ENCODE data around the gene CD27. TPM values are rescaled to one million over a fixed set of nuclear protein-coding genes. Genes with fewer than 3 reads are reported as not detected.

Gene CD27
- 10 to 100 TPM; 21.1 to 42.1 TPM for total RNA-seq

- Mint-ChIP-seq H3K36me3 (ENCODE audit: low read depth) (peaks cover 51% of the 10 kb centered on the region), H3K4me3 (peak within 1 kb of the TSS; percentile 96), H3K27ac (peak within 1 kb of the TSS; percentile 80), H3K9me3 (no peaks in the 10 kb centered on the region), H3K27me3 (no peaks in the 10 kb centered on the region), H3K4me1 (peaks cover 26% of the 10 kb centered on the region)
- peak; percentile 13 for ATAC-seq (replicated peaks)
Observed at GRCh38 chr12:6444704-6445688, at the start of gene CD27. Gene CD27, plus strand, starts transcription at chr12:6444955. Its CDS starts 141 bp downstream, at chr12:6445096.

GRCh38 chr12:6396031-6396430, 48.7 kb upstream of the CD27 start:
- Mint-ChIP-seq H3K27me3 (no peaks in the 10 kb centered on the region), H3K4me3 (no peak overlapping the region), H3K36me3 (ENCODE audit: low read depth) (no peaks in the 10 kb centered on the region), H3K4me1 (no peaks in the 10 kb centered on the region), H3K27ac (no peak overlapping the region), H3K9me3 (no peaks in the 10 kb centered on the region)
- no peak for ATAC-seq (replicated peaks)

- no peak overlapping the region for H3K27ac Mint-ChIP-seq
- H3K4me3 Mint-ChIP-seq: no peak overlapping the region
- no peak for ATAC-seq (replicated peaks)
- no peaks in the 10 kb centered on the region for H3K36me3 Mint-ChIP-seq (ENCODE audit: low read depth)
- H3K9me3 Mint-ChIP-seq: no peaks in the 10 kb centered on the region
- no peaks in the 10 kb centered on the region for H3K4me1 Mint-ChIP-seq
- H3K27me3 Mint-ChIP-seq: no peaks in the 10 kb centered on the region
Observed at GRCh38 chr12:6399884-6400644, 44.7 kb upstream of the CD27 start.

GRCh38 chr12:6404390-6404789, 40.4 kb upstream of the CD27 start:
- Mint-ChIP-seq H3K36me3 (ENCODE audit: low read depth) (no peaks in the 10 kb centered on the region), H3K4me1 (no peaks in the 10 kb centered on the region), H3K27ac (no peak overlapping the region)

GRCh38 chr12:6405963-6406362, 38.8 kb upstream of the CD27 start:
- no peak for ATAC-seq (replicated peaks)
- Mint-ChIP-seq H3K9me3 (no peaks in the 10 kb centered on the region), H3K27ac (no peak overlapping the region)

More at GRCh38 chr12:6404390-6404789, 40.4 kb upstream of the CD27 start:
- Mint-ChIP-seq H3K9me3 (no peaks in the 10 kb centered on the region), H3K27me3 (no peaks in the 10 kb centered on the region), H3K4me3 (no peak overlapping the region)
- ATAC-seq (replicated peaks): no peak

GRCh38 chr12:6407236-6407954, 37.4 kb upstream of the CD27 start:
- no peak for ATAC-seq (replicated peaks)
- H3K27ac Mint-ChIP-seq: no peak overlapping the region
- H3K4me3 Mint-ChIP-seq: no peak overlapping the region
- no peaks in the 10 kb centered on the region for H3K27me3 Mint-ChIP-seq
- H3K9me3 Mint-ChIP-seq: no peaks in the 10 kb centered on the region
- no peaks in the 10 kb centered on the region for H3K4me1 Mint-ChIP-seq
- no peaks in the 10 kb centered on the region for H3K36me3 Mint-ChIP-seq (ENCODE audit: low read depth)

More at GRCh38 chr12:6405963-6406362, 38.8 kb upstream of the CD27 start:
- Mint-ChIP-seq H3K4me3 (no peak overlapping the region), H3K27me3 (no peaks in the 10 kb centered on the region), H3K4me1 (no peaks in the 10 kb centered on the region), H3K36me3 (ENCODE audit: low read depth) (no peaks in the 10 kb centered on the region)

GRCh38 chr12:6416596-6416995, 28.2 kb upstream of the CD27 start:
- peak; percentile 46 for ATAC-seq (replicated peaks)

GRCh38 chr12:6418796-6419195, 26.0 kb upstream of the CD27 start:
- no peak overlapping the region for H3K27ac Mint-ChIP-seq
- H3K27me3 Mint-ChIP-seq: no peaks in the 10 kb centered on the region
- no peak overlapping the region for H3K4me3 Mint-ChIP-seq
- peaks cover 10% of the 10 kb centered on the region for H3K4me1 Mint-ChIP-seq
- H3K9me3 Mint-ChIP-seq: no peaks in the 10 kb centered on the region
- no peaks in the 10 kb centered on the region for H3K36me3 Mint-ChIP-seq (ENCODE audit: low read depth)
- ATAC-seq (replicated peaks): no peak

More at GRCh38 chr12:6416596-6416995, 28.2 kb upstream of the CD27 start:
- Mint-ChIP-seq H3K9me3 (no peaks in the 10 kb centered on the region), H3K4me1 (peaks cover 4% of the 10 kb centered on the region), H3K4me3 (no peak overlapping the region), H3K36me3 (ENCODE audit: low read depth) (no peaks in the 10 kb centered on the region), H3K27ac (peak overlapping the region; percentile 5), H3K27me3 (no peaks in the 10 kb centered on the region)

- Mint-ChIP-seq H3K4me1 (peaks cover 13% of the 10 kb centered on the region), H3K4me3 (no peak overlapping the region), H3K27me3 (no peaks in the 10 kb centered on the region), H3K36me3 (ENCODE audit: low read depth) (no peaks in the 10 kb centered on the region), H3K9me3 (no peaks in the 10 kb centered on the region), H3K27ac (no peak overlapping the region)
- no peak for ATAC-seq (replicated peaks)
Observed at GRCh38 chr12:6420364-6420763, 24.4 kb upstream of the CD27 start.

GRCh38 chr12:6423267-6424007, 21.3 kb upstream of the CD27 start:
- peak; percentile 58 for ATAC-seq (replicated peaks)
- H3K27ac Mint-ChIP-seq: peak overlapping the region; percentile 73
- peaks cover 8% of the 10 kb centered on the region for H3K36me3 Mint-ChIP-seq (ENCODE audit: low read depth)
- H3K9me3 Mint-ChIP-seq: no peaks in the 10 kb centered on the region
- peak overlapping the region; percentile 60 for H3K4me3 Mint-ChIP-seq
- no peaks in the 10 kb centered on the region for H3K27me3 Mint-ChIP-seq
- H3K4me1 Mint-ChIP-seq: peaks cover 24% of the 10 kb centered on the region

- peak overlapping the region; percentile 60 for H3K4me3 Mint-ChIP-seq
- H3K27ac Mint-ChIP-seq: peak overlapping the region; percentile 73
- H3K36me3 Mint-ChIP-seq (ENCODE audit: low read depth): peaks cover 8% of the 10 kb centered on the region
- peaks cover 24% of the 10 kb centered on the region for H3K4me1 Mint-ChIP-seq
- no peaks in the 10 kb centered on the region for H3K9me3 Mint-ChIP-seq
- ATAC-seq (replicated peaks): no peak
- no peaks in the 10 kb centered on the region for H3K27me3 Mint-ChIP-seq
Observed at GRCh38 chr12:6424008-6424347, 20.8 kb upstream of the CD27 start.

- no peaks in the 10 kb centered on the region for H3K9me3 Mint-ChIP-seq
- H3K4me3 Mint-ChIP-seq: no peak overlapping the region
- H3K27ac Mint-ChIP-seq: peak overlapping the region; percentile 42
Observed at GRCh38 chr12:6424866-6425265, 19.9 kb upstream of the CD27 start.

GRCh38 chr12:6425590-6426531, 18.9 kb upstream of the CD27 start:
- no peak for ATAC-seq (replicated peaks)
- peak overlapping the region; percentile 85 for H3K4me3 Mint-ChIP-seq
- H3K36me3 Mint-ChIP-seq (ENCODE audit: low read depth): peaks cover 8% of the 10 kb centered on the region
- no peaks in the 10 kb centered on the region for H3K9me3 Mint-ChIP-seq
- peaks cover 34% of the 10 kb centered on the region for H3K4me1 Mint-ChIP-seq
- no peaks in the 10 kb centered on the region for H3K27me3 Mint-ChIP-seq
- peak overlapping the region; percentile 99 for H3K27ac Mint-ChIP-seq

More at GRCh38 chr12:6424866-6425265, 19.9 kb upstream of the CD27 start:
- peaks cover 8% of the 10 kb centered on the region for H3K36me3 Mint-ChIP-seq (ENCODE audit: low read depth)
- H3K4me1 Mint-ChIP-seq: peaks cover 24% of the 10 kb centered on the region
- ATAC-seq (replicated peaks): no peak
- no peaks in the 10 kb centered on the region for H3K27me3 Mint-ChIP-seq

Data from activated T-helper 17 cell treated with anti-CD3 and anti-CD28 coated beads, Interleukin-2, amount 50 U/mL, for 72 hours (primary cell).